Activated naive CD8-positive, alpha-beta T cell treated with anti-CD3 and anti-CD28 coated beads, Interleukin-2, amount 50 U/mL, for 16 hours (primary cell): ENCODE measurements around the gene BLM.
"Not testable (repeated sequence)": the region's sequence is repeated elsewhere in the genome, so short reads cannot be mapped to it uniquely, and the experiment has no call there.

Experiments
- DNase-seq: peaks from one replicate; pipeline ENCODE4 v3.0.0-alpha.2; 2020; ENCODE audit warnings: low read depth, low spot score

The BLM gene

DNA sequence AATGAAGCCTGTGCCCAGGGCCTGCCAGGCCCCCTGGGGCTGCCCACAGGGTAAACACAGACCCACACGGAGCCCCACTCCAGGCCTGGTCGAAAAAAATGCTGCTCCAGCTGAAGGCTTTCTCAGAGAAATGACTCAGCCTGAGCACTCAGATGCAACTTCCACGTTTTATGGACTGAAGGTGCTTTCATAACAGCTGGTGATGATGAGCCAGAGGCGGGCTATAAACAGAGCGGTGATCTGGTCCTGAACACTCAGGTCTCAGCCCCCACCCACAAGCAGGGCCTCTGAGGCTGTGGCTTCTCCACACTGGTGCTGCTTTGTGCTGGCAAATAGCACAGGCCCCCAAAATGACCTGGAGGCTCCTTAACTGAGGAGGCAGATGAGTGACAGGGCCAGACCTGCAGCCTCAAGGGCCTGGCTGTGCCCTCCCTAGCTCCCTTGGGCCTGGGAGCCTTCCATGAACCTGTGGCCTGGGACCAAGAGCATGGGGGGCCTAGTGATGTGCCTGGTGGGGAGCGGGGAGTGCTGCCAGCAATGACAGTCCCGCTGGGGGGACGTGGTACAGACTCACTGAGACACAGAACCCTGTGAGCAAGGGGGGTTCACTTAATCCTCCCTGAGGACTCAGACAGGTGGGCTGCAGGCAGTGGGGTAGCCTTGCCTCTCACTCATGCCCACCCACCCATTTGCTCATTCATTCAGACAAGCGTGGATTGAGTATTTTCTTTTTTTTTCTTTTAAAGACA lies 128.2 kb downstream of the BLM start:
- DNase-seq, result no peak

DNA sequence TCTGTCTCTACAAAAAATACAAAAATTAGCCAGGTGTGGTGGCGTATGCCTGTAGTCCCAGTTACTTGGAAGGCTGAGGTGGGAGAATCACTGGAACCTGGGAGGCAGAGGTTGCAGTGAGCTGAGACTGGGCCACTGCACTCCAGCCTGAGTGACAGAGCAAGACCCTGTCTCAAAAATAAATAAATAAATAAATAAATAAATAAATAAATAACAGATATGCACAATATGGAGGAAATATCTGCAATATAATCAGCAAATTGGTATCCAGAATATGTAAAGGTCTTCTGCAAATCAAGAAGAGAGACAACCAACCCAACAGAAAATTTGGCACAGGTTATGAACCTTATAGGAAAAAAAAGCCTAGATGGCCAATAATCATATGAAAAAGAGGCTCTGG lies 132.3 kb downstream of the BLM start:
- not testable (repeated sequence) for DNase-seq

DNA sequence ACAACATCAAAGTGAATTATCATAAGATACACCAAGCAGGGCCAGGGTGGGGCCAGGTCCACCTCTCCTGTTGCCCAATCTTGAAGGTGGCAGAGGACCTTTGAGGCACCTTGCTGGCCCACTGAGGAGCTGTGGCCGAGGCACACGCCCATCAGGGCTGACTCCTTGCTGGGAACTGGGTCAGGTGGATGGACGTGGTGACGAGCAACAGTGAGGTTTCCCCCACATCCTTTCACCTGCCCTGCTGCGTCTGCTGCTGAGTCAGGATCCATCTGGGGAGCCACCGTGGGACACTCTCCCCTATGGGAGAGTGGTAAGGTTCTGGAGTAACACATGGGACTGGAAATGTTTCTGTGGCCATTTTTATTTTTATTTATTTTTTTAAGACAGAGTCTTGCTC lies 134.0 kb downstream of the BLM start:
- DNase-seq, result no peak

DNA sequence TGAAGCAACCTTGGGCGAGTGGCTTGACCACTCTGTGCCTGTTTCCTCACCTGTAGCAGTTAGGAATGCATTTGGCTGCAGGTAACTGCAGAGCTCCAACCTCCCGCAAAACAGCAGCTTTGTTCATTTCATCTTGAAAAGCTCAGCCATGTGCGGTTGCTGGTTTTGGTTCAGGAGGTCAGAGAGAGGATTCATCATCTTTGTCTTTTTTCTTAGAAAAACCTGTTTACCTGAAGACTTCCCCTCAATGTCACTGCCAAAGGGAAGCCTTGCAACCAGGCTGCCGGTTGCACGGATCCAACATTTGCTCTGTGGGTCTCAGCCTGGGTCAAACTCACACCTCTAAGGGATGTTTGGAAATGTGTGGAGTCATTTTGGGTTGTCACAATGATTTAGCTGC lies 134.8 kb downstream of the BLM start:
- DNase-seq, result no peak

DNA sequence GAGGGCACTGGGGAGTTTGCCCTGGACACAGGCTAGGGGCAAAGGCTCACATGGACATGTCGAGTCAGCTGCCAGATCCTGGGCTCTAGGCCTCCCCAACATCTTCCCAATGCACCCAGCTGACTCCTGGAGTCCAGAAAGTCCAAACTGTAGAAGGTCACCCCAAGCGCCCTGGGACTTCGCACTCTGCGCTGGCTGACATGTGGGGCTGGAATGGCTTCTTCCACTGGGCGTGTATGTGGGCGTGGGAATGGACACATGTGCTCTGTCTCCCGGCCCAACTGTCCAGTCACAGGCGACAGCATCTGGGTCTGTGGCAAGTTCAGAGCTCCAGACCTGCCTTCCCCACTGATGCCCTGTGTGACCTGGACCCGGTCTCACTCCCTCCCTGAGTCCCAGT lies 138.0 kb downstream of the BLM start:
- no peak for DNase-seq

DNA sequence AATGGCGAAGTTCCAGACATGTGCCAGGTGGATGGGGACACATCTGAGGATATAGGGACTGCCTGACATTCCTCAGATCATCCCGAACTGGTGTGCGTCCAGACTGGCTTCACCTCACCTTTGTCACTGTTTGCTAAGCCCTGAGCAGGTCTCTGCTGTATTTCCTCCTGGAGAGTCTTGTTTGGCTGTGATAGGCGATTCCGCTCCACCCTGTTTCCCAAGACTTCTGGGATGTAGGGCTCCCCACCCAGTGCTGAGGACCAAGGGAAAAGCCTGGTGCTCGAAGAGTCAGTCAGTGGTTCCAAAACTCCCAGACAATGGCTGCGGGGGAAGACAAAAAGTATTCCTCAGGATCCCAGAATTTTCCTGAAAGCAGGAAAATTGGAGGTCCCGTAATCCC lies 140.2 kb downstream of the BLM start:
- no peak for DNase-seq

DNA sequence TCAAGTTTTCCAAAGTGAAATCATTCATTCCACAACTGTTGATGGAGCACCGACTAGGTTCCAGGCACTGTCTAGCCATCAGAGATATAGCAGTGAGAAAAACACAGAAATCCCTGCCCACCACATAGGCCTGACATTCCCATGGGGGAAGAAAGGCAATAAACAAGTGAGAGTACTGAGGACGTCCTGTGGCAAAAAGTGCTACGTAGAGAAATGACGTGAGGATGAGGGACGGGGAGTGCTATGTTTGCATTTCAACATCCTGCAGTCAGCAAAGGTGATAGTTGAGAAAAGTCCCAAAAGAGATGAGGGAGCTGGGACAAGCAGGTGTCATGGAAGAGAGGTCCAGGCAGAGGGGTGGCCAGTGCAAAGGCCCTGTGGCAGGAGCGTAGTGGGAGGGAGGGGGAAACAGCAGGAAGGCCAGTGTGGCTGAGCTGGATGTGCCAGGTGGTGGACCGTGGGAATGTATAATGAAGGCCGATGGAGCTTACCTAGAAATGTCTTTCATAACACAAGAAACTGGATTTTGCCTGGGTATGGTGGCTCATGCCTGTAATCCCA lies 140.8 kb downstream of the BLM start:
- DNase-seq, result no peak

DNA sequence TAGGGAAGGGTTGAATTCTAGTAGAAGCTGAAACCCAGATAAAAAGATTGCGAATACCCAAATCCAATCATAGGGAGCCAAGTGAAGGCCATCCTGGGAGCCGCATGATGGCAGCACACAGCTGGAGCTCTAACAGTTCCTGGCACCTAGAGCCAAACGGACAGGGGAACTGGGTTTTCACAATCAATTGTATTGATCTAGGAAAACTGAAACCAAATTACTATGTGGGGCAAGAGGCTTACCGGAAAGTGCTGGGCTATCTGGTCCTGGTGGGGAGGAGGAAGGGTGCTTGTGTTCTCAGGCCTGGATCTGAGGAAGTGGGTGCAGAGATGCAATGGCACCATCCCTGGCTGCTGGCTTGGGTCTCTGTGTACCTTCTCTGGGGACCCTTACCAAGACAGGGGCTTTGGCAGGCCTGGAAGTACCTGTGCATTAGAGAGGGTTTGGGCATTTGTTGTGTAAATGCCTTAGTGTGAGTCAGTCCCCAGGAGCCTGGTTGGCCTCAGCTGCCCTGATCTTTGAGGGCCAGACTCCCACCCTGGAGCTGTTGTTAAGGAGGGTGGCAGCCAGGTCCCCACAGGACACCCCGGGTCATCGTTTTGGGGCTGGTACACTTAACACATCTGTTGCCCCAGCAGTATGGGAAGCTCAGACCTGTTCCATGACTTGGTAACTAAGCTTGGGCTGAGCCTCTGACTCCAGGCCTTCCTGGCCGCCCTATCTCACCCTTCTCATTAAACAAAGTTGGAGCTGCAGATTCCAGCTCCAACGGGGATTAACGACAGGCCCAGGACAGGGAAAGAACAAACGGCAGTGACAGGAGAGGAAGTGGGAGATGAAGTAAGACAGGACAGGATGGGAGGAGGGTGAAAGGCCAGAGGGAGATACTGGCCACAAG lies 142.3 kb downstream of the BLM start:
- no peak for DNase-seq

DNA sequence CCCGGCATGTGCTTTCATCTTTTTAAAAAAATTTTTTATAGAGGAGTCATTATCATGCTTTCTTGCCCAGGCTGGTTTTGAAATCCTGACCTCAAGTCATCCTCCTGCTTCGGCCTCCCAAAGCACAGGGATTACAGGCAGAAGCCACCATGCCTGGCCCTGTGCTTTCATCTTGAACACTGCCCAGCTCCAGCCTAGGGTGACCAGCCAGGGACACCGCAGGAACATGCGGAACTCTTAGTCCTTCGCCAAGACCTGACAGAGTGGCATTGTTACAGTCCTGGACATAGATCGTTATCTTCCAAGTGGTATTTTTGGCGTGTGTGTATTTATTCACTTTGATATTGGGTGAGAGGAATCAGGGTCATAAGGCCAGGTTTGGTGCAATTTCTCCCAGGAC lies 143.3 kb downstream of the BLM start:
- DNase-seq, result no peak

DNA sequence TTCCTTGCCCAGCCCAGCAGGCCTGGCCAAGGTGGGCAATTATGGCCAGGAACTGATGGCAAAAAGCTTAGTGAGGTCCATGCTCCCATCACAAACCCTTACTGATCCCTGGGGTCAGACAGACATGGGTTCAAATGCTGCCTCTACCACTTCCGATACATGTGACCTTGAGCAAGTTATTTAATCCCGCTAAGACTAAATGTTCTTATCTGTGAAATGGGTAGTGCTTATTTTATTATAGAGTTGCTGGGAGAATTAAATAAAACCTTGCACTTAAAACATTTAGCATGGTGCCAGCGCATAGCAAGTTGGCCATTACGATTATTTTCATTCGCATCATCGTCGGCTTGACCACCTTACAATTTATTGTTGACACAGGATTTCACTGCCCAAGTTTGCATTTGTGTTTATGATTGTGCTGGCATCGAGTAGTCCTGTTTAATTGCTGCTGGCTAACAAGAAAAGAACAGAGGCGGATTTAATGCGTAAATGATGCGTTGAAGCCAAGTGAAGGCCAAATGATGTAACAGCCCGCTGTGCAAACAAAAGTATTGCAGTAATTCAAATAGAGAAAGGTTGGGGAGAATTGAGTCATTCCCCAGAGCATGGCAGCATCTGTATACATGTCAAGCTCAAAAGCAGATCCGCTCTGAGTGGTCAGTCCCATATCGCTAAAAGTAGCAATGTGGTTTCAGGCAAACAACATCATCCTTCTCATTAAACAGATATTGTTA lies 144.0 kb downstream of the BLM start:
- no peak for DNase-seq

DNA sequence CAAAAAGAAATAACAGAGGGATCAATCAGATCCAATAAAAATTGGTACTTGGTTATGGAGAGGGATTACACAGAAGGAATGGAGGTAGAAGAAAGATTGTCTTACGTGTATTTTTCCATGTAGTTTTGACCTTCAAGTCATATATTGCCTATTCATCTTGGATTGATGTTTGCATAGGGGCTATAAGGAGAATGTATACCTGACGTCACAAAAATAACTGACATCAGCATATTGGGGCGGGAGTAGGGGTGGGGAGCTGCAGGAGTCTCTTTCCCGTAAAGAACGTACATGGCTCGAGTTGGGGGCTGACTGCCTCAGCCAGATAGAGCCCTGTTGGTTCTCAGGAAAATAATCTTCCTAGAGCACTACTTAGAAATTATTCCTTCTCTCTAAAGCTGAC lies 145.3 kb downstream of the BLM start:
- DNase-seq, result no peak

DNA sequence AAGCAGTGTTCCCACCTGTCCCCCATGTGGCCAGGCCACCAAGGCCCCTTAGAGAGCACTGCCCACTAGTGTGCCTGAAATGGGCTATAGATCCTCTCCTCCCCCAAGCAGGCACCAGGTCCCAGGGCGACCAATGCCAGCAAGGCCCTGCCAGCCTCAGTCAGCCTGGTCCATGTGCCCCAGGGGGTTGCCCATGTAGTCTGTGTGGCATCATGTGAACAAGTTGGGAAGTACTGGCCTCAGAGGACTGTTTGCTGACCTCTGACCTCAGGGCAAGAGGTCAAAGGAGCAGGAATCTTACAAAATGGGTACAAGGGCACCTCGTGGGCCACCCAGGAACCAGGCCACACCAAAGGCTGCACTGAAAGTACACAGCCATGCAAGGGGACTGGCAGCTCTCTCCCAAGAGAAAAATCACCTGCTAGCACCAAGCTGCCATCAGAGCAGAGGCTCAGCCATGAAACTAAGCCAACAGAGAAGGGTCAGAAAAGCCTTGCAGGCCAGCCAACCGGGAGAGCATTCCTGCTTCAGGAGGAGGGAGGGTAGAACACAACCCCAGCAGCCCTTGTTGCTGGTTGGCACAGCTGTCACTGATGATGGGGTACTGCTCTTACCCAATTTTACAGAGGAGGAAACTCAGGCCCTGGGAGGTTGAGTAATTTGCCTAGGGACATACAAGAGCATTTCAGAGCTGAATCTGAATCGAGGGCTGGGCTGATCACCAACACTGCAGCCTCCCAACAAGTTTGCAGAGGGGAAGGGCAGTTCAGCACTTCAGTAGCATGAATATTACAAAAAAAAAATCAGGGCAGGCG lies 146.0 kb downstream of the BLM start:
- DNase-seq, result no peak

DNA sequence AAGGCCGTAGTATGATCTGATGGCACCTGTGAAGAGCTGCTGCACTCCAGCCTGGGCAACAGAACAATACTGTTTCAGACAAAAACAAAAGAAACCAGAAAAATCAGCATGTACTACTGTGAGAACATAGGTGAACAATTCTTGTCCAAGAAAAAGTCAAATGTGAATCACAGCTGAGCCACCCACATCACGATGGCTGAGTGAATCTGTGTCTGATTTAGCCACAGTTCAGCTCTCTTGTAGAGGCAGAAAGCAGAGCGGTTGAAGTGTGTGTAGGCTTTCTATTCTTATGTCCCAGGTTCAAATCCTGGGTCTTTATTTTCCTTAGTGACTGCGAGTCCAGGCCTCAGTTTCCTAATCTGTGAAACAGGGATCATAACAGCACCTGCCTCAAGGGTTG lies 146.8 kb downstream of the BLM start:
- no peak for DNase-seq

DNA sequence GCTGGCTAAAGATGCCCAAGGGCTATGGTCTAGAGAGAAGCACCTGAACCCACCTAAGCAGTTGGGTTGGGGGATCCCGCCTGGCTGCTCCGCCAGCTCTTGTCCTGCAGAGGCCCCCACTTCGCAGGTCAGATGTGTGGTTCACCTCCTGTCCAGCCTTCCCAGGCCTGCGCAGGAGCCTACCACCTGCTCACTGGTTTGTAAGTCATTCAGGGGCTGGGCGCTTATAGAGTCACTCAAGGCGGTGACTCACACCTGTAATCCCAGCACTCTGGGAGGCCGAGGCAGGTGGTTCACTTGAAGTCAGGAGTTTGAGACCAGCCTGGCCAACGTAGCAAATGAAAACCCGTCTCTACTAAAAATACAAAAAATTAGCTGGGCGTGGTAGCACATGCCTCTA lies 147.4 kb downstream of the BLM start:
- DNase-seq, result no peak

DNA sequence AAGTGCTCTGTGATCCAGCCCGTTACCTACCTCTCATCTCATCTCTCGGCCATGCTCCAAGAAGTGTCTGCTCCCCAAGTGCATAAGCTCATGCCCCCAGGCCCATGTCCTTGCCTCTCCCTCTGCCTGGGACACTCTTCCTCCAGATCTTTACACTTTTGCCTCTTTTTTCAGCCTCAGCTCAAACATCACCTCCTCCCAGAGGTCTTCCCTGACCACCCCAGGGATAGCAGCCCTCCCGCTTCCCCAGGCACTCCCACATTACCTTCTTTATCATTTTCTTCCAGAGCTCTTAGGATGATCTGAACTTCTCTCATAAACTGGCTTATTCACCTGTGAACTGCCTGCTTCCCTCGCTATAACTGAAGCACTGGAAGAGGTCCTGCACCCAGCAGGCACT lies 148.6 kb downstream of the BLM start:
- no peak for DNase-seq
